Measurements from ENCODE around the gene AHI1. TPM values are rescaled to one million over a fixed set of nuclear protein-coding genes. Genes with fewer than 3 reads are reported as not detected.

Gene AHI1
- total RNA-seq, 2 donors from 2014 or later: 18.0 to 37.9 TPM

DNA sequence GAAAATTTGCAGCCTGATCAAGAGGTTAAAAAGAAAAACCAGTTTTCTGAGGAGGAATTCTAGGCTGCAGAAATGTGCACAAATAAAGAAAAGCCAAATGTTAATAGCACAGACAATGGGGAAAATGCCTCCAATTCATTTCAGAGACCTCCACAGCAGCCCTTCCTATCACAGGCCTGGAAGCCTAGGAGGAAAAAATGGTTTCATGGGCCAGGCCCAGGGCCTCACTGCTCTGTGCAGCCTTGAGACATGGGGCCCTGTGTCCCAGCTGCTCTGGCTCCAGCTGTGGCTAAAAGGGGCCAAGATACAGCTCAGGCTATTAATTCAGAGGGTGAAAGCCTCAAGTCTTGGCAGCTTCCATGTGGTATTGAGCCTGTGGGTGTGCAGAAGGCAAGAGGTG is 18.9 kb downstream of the AHI1 start:
- intact Hi-C loops (cut with DNase I): no loop called here
- Histone ChIP-seq H3K36me3 (no peaks in the 10 kb centered on the region), H3K4me1 (replicated peaks) (no peaks in the 10 kb centered on the region), H3K27ac (no peak overlapping the region), H3K4me3 (no peak overlapping the region), H3K27me3 (replicated peaks; ENCODE audit: insufficient read depth) (no peaks in the 10 kb centered on the region), H3K9me3 (no peaks in the 10 kb centered on the region)
- no peak for DNase-seq (ENCODE audit: low spot score)
- TF ChIP-seq POLR2AphosphoS5 (IDR thresholded peaks at IDR 0.05): no peak

DNA sequence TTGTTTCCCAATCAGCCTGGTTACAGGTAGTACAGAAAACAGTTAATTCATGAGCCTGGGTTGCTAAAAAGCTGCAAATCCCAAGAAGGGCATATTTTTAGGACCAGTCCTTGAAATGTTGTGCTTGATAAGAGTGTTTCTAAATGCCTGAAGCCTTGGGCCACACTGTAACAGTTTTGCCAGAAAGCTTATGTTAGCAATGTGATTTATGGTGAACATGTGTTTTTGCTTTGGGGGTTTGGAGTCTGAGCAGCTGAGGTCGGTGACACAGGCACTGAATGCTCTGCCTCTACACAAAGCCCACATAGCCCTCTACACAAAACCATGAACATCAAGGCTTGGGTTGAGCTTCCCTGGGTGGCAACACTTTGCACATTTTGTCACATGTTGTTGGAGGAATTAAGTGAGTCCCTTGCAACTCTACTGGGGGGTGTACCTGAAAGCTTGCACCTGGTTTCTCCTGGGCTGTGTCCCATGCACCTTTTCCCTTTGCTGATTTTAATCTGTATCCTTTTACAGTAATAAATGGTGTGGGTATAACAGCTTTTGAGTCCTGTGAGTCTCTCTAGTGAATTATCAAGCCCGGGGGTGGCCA is 22.2 kb downstream of the AHI1 start:
- no peaks in the 10 kb centered on the region for H3K9me3 ChIP-seq
- H3K36me3 ChIP-seq: no peaks in the 10 kb centered on the region
- no peak overlapping the region for H3K4me3 ChIP-seq
- TF ChIP-seq POLR2A (IDR thresholded peaks at IDR 0.05) (no peak), CTCF (IDR thresholded peaks at IDR 0.05) (no peak), POLR2AphosphoS5 (IDR thresholded peaks at IDR 0.05) (no peak)
- DNase-seq (ENCODE audit: low spot score): no peak
- intact Hi-C loops (cut with DNase I): no loop called here
- 47% methylated on average over 2 of the region's 2 CpGs for WGBS
- H3K27me3 ChIP-seq (replicated peaks; ENCODE audit: insufficient read depth): no peaks in the 10 kb centered on the region
- H3K27ac ChIP-seq: no peak overlapping the region
- no peaks in the 10 kb centered on the region for H3K4me1 ChIP-seq (replicated peaks)

GRCh38 chr6:135474362-135474761 is 23.2 kb downstream of the AHI1 start:
- no peak overlapping the region for H3K4me3 ChIP-seq
- H3K36me3 ChIP-seq: no peaks in the 10 kb centered on the region
- intact Hi-C loops (cut with DNase I): no loop called here
- no peak overlapping the region for H3K27ac ChIP-seq
- H3K27me3 ChIP-seq (replicated peaks; ENCODE audit: insufficient read depth): no peaks in the 10 kb centered on the region
- DNase-seq (ENCODE audit: low spot score): no peak
- H3K9me3 ChIP-seq: no peaks in the 10 kb centered on the region
- TF ChIP-seq POLR2A (IDR thresholded peaks at IDR 0.05): no peak
- no peak for TF ChIP-seq CTCF (IDR thresholded peaks at IDR 0.05)
- TF ChIP-seq POLR2AphosphoS5 (IDR thresholded peaks at IDR 0.05): no peak
- H3K4me1 ChIP-seq (replicated peaks): no peaks in the 10 kb centered on the region

DNA sequence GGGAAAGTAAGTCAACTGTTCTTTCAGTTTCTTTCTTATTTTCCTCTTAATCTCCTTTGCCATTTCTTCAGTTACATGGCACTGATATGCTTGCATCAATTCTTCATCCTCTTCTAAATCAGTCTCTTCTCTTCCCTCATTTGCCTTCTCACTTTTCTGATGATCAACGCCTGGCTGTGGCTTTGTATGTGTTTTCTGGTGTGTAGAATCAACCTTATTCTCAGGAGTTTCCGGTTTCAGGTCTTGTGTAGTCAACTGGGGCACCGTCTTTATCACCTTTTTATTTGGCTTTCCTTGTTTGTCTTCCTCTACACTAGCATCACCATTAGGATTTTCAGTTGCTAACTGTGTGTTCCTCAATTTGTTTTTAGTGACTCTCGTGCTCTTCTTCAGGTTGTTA is 31.6 kb downstream of the AHI1 start:
- intact Hi-C loops (cut with DNase I): no loop called here
- DNase-seq (ENCODE audit: low spot score): no peak
- Histone ChIP-seq H3K36me3 (peaks cover 0 to 5% of the 10 kb centered on the region in 2 donors), H3K4me3 (no peak overlapping the region), H3K9me3 (no peaks in the 10 kb centered on the region), H3K27me3 (replicated peaks; ENCODE audit: insufficient read depth) (no peaks in the 10 kb centered on the region), H3K27ac (no peak overlapping the region), H3K4me1 (replicated peaks) (no peaks in the 10 kb centered on the region)
- WGBS: 62% methylated on average over 4 of the region's 4 CpGs
- TF ChIP-seq POLR2A (IDR thresholded peaks at IDR 0.05) (no peak), POLR2AphosphoS5 (IDR thresholded peaks at IDR 0.05) (no peak), CTCF (IDR thresholded peaks at IDR 0.05) (no peak)

DNA sequence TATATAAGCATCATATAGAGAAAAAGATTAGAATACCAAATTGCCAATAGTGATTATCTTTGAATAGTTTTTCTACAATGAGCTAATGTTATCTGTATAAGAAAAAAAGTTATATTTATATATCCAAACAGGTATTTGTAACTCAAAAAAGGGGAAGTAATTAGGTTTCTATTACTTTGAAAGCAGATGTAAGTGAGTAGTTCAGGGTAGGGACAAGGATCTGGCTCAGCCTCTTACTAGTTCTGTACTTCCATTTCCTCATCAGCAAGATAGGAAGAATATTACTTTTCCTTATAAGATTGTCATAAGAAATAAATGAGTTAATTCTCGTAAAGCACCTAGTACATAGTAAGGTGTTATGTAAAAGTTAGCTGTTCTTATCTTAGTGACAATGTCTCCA is 32.2 kb downstream of the AHI1 start:
- no peaks in the 10 kb centered on the region for H3K9me3 ChIP-seq
- no peaks in the 10 kb centered on the region for H3K27me3 ChIP-seq (replicated peaks; ENCODE audit: insufficient read depth)
- H3K27ac ChIP-seq: no peak overlapping the region
- intact Hi-C loops (cut with DNase I): no loop called here
- whole genome bisulfite sequencing: 97% methylated on average over 1 of the region's 1 CpG
- H3K36me3 ChIP-seq: peaks cover 0 to 5% of the 10 kb centered on the region in 2 donors
- TF ChIP-seq CTCF (IDR thresholded peaks at IDR 0.05) (no peak), POLR2AphosphoS5 (IDR thresholded peaks at IDR 0.05) (no peak), POLR2A (IDR thresholded peaks at IDR 0.05) (no peak)
- H3K4me3 ChIP-seq: no peak overlapping the region
- no peak for DNase-seq (ENCODE audit: low spot score)
- H3K4me1 ChIP-seq (replicated peaks): no peaks in the 10 kb centered on the region
